ENCODE data around the gene NKX2-4.
"Not testable (repeated sequence)": the region's sequence is repeated elsewhere in the genome, so short reads cannot be mapped to it uniquely, and the experiment has no call there.

NKX2-4 gene

DNA sequence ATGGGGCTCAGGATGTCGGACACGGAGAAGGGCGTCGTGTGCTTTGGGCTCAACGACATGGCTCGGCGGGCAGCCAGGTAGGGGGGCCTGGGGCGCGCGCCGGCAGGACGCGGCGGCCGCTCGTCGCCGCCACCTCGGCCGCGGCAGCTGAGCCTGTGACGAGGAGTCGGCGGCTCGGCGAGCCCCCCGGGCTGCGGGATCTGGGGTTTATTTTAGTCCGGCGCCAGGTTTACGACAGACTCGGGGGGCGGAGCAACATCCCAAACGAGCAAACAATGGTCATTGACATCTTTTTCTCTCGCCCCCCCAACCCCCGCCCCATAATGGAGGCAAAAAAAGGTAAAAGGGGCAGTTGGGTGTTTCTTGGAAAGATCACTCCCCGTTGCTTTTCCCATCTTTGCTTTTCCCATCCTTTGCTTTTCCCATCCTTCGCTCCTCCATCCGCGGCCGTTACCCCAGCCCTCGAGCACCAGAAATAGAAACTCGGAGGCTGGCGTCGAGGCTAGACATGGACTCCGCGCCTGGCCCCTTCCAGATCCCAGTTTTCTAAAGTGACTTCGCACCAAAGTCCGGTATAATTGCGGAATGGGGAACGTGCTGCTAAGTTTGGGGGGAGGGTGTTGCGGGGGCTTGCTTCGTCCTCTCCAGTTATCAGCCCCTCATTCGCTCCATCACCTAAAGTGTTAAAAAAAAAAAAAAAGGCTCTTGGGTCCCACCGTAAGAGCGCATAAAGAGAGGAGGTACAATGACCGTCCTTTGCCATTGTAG lies at the start of gene NKX2-4:
TSS of gene NKX2-4 (minus strand) at position 186 of the 768 bp plus-strand sequence. CDS start at position 59, 127 bp downstream.
- DNase-seq: no peak

DNA sequence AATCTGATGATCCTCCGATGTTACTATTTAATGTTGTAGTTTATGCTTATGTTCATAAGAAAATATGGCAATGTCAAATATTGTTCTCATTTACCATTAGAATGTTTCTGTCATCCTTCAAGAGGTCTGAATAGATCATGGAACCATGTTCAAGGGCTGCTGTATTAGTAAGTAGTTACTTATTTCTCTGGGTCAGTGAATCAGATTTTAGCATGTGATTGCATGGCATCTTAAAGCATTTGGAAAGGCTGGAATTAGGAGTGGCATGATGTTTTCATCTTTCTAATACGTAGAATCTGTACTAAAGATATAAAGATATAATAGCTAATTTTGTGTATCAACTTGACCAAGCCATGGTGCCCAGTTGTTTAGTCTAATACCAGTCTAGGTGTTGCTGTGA lies 40.5 kb upstream of the NKX2-4 start:
- no peak for DNase-seq

DNA sequence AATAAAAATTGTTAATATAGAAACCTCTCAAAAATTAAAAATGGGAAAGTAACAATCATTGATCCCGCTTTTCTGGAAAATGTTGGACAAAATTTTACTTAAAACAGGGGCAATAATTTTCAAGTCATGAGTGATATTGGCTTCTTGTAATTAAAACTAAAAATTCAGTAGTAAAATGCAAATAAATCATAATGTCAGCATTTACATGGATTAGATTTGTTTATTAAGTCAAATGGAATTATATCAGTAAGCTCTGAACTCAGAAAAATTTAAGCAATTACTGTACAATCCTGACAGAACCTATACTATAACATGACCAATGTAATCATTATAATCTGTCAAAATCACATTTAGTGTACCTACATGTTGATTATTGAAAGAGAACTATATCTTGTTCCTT lies 39.9 kb upstream of the NKX2-4 start:
- DNase-seq: no peak

- DNase-seq: no peak
Observed at GRCh38 chr20:21436205-21436604, 38.9 kb upstream of the NKX2-4 start.

GRCh38 chr20:21435576-21435975 lies 38.2 kb upstream of the NKX2-4 start:
- no peak for DNase-seq

DNA sequence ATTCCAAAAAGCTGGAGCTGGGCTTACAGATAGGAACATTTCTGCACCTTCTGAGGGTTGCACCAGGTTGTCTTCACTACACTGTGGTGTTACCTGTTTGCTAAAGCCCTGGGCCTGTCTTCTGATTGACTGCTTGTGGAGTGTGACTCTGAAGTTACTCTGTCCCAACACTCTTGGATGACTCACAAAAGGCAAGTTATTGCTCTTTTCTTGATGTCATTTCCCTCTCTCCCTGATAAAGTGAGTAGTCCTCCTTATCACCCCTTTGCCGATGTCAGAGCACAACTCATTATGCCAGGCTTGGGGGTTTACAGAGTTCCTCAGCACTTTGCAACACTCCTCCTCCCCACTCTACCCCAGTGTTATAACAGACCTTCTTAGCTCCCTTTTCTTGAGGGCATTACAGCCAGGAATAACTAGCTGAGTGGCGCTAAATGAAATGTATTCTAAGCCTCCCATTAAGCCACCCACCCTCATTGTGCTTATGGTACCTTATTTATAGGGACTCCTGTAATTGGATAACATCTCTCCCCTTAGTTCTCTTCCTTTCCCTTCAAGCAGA lies 36.1 kb upstream of the NKX2-4 start:
- DNase-seq: no peak

GRCh38 chr20:21432911-21433310 lies 35.6 kb upstream of the NKX2-4 start:
- DNase-seq: no peak

GRCh38 chr20:21430020-21430419 lies 32.7 kb upstream of the NKX2-4 start:
- DNase-seq: no peak

DNA sequence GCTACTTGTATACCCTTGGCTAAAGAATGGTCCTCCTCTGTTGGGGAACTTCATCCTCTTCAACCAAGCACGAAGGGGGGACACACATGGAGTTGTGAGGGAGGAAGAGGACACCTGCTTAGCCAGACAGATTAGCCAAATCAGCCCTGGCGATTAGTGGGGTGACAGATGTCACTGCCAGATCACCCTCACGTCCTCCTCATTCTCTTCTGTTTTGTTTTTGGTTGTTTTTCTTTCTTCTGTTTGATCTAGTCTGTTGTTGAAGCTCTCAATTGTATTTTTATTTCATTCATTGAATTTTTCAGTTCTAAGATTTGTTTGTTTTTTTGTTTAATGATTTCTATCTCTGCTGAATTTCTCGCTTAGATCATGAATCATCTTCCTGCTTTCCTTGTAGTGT lies 27.5 kb upstream of the NKX2-4 start:
- DNase-seq: no peak

GRCh38 chr20:21423712-21424111 lies 26.4 kb upstream of the NKX2-4 start:
- DNase-seq: not testable (repeated sequence)

- DNase-seq: no peak
Observed at GRCh38 chr20:21421601-21422236, 24.4 kb upstream of the NKX2-4 start.

GRCh38 chr20:21419147-21419546 lies 21.8 kb upstream of the NKX2-4 start:
- DNase-seq: not testable (repeated sequence)

DNA sequence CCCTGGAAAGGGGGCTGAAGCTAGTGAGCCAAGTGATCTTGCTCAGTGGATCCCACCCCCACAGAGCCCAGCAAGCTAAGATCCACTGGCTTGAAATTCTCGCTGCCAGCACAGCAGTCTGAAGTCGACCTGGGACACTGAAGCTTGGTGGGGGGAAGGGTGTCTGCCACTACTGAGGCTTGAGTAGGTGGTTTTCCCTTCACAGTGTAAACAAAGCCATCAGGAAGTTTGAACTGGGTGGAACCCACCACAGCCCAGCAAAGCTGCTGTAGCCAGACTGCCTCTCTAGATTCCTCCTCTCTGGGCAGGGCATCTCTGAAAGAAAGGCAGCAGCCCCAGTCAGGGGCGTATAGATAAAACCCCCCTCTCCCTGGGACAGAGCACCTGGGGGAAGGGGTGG lies 16.7 kb upstream of the NKX2-4 start:
- not testable (repeated sequence) for DNase-seq

DNA sequence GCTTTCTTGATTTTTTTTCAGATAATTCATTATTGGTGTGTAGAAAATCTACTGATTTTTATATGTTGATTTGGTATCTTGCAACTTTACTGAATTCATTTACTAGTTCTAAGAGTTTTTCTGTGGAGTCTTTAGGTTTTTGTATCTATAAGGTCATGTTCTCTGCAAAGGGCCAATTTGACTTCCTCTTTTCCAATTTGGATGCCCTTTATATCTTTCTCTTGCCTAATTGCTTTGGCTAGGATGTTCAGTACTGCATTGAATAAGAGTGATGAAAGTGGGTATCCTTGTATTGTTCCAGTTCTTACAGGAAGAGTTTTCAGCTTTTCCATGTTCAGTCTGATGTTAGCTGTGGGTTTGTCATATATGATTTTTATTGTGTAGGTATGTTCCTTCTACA lies 14.4 kb upstream of the NKX2-4 start:
- no peak for DNase-seq

GRCh38 chr20:21399005-21399475 lies 1.7 kb upstream of the NKX2-4 start:
- no peak for DNase-seq

GRCh38 chr20:21398109-21399004 lies 1.0 kb upstream of the NKX2-4 start:
- no peak for DNase-seq

- DNase-seq: peak; percentile 63
Observed at GRCh38 chr20:21396599-21397340, 556 bp downstream of the NKX2-4 start.

DNA sequence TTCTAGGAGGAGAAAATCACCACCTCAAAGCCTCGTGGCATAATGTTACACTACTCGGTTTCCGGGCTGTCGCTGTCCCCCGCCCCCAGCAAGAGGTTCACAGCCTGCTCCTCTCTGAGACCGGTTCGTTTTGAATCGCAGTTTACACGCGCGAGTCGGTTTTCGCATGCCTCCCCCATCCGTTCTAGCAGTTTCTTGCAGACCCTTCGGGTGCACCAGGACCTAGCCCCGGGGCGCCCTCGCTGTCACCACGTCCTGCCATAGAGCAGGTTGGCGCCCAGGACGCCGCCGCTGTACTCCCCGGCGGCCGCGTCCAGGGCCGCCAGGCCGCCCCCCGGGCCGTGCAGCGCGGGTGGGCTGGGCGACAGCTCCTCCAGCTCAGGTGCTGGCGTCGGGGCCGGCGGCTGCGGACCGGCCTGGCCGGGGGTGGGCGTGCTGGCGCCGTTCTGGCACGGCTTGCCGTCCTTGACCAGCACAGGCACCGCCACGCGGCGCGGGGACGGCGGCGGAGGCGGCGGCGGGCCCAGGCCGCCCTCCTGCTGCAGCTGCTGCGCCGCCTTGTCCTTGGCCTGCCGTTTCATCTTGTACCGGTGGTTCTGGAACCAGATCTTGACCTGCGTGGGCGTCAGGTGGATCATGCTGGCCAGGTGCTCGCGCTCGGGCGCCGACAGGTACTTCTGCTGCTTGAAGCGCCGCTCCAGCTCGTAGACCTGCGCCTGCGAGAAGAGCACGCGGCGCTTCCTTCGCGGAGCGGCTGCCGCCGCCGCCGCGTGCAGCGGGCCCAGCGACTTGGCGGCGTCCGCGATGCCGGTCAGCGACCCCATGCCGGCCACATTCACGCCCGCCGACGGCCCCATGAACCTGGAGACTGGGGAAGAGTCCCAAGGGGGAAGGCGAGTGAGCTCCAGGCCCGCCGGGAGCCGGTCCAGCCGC lies 1.4 kb downstream of the NKX2-4 start:
- peak; percentile 66 for DNase-seq

DNA sequence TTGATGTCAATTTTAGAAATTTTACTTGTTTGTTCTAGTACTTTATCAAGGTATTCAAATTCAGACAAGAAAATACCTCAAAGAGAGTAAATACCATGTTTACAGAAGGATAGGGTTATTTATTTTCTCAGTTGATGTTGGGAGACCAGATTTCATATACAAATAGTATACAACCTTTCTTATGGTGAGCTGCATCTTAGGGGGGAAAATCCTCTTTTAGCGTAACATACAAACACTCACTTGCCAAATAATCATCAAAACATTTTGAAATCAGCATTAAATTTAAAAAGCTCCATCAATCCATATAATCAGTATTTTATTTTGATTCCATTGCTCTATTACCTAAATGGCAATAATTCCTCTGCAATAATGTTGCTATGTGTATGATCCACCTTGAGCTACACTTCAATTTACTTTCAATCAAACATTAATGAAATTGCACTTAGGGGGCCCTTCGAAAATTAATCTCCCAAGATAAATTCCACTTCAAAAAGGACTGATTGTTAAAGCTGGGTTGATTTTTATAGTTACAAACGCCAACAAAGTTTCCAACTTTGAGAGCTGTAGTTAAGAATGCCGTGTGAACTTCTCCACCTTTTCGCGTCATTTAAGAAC lies 2.2 kb downstream of the NKX2-4 start:
- DNase-seq: no peak

DNA sequence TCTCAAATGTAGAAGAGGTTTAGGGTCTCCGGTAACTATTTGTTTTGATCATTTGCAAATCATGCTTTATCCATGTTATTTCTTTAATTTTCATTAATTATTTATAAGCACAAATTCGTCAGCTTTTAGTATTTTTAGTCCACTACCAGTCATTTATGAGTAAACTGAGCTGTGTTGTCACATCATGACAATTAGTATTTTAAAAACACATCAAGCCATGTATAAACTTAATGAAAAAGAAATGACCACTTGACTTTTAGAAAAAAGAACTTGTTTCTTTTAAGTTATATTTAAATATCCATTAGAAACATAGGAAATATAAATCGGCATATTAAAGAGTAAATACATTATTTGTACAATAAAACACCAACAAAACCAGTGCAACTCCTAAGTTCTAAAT lies 2.8 kb downstream of the NKX2-4 start:
- no peak for DNase-seq
